C4-2B (cell line): ENCODE measurements around the gene CSNK1D.

ENCODE experiments used
- H3K27ac ChIP-seq: fragments of 450-650 bp; 2 replicates; pipeline ENCODE4 v1.5.1; 2017
- CTCF ChIP-seq: fragments of 450-650 bp; conservative IDR thresholded peaks from 2 replicates; pipeline ENCODE4 v1.5.1; 2017; ENCODE audit warnings: mild to moderate bottlenecking
- ZFX ChIP-seq: fragments of 450-650 bp; IDR thresholded peaks from 2 replicates; pipeline ENCODE4 v1.6.1; 2017

Gene CSNK1D

GRCh38 chr17:82217530-82218204, 55.8 kb downstream of the CSNK1D start:
- H3K27ac ChIP-seq, result peak overlapping the region; percentile 39

GRCh38 chr17:82217120-82217529, 56.4 kb downstream of the CSNK1D start:
- peak overlapping the region; percentile 39 for H3K27ac ChIP-seq
- no peak for TF ChIP-seq CTCF
- no peak for TF ChIP-seq ZFX

More at GRCh38 chr17:82217530-82218204, 55.8 kb downstream of the CSNK1D start:
- TF ChIP-seq CTCF (no peak), ZFX (no peak)

GRCh38 chr17:82216301-82217119, 57.0 kb downstream of the CSNK1D start:
- H3K27ac ChIP-seq, result peak overlapping the region; percentile 39
- TF ChIP-seq CTCF (no peak), ZFX (no peak)

GRCh38 chr17:82215972-82216300, 57.6 kb downstream of the CSNK1D start:
- H3K27ac ChIP-seq, result peak overlapping the region; percentile 39
- no peak for TF ChIP-seq ZFX
- TF ChIP-seq CTCF, result no peak

GRCh38 chr17:82215095-82215971, 58.2 kb downstream of the CSNK1D start:
- peak overlapping the region; percentile 39 for H3K27ac ChIP-seq
- TF ChIP-seq CTCF, result no peak
- no peak for TF ChIP-seq ZFX

- no peak for TF ChIP-seq CTCF
- TF ChIP-seq ZFX, result no peak
- peak overlapping the region; percentile 98; the same call in 1 of the 2 replicates for H3K27ac ChIP-seq
These were observed 59.4 kb downstream of the CSNK1D start for GRCh38 chr17:82214012-82214628.
